A673 (cell line): ENCODE results near the gene HSDL2. TPM values are rescaled to one million over a fixed set of nuclear protein-coding genes. Genes with fewer than 3 reads are reported as not detected.

Experiments used
- BruUV-seq: library from RNA; stranded (reverse); fragments of 400-500 nt; replicated peaks from 2 replicates; lab custom pipeline; 2021; lab: Mats Ljungman, UMichigan
- CTCF ChIA-PET: fragments of 300-600 bp; sonication (Branson Sonifier 250); formaldehyde crosslinking; loops from one replicate; lab custom pipeline; 2022; ENCODE audit warnings: antibody characterized with exemption; lab: Charles Lee
- POLR2A ChIA-PET: fragments of 300-600 bp; sonication (Branson Sonifier 250); formaldehyde crosslinking; loops from one replicate; lab custom pipeline; 2022; ENCODE audit warnings: antibody characterized with exemption; ENCODE audit not compliant: low non-redundant PET; lab: Charles Lee
- DNase-seq: peaks from one replicate; pipeline ENCODE4 v3.0.0-alpha.2; 2015; ENCODE audit warnings: low spot score
- H3K27ac ChIP-seq: fragments of 200-600 bp; sonication (generic); 2 replicates; pipeline ENCODE4 v1.5.1; 2016; ENCODE audit warnings: mixed run types, low read depth, mild to moderate bottlenecking, mixed read lengths, antibody characterized with exemption, low read length; ENCODE audit not compliant: poor library complexity, severe bottlenecking
- H3K27me3 ChIP-seq: fragments of 200-600 bp; sonication (generic); replicated peaks from 2 replicates; pipeline ENCODE4 v1.6.1; 2017; ENCODE audit warnings: mixed run types, low read depth, mild to moderate bottlenecking, mixed read lengths, antibody characterized with exemption, low read length; ENCODE audit not compliant: insufficient read depth, poor library complexity
- H3K36me3 ChIP-seq: fragments of 200-600 bp; sonication (generic); 2 replicates; pipeline ENCODE4 v1.6.1; 2016; ENCODE audit warnings: mixed run types, mild to moderate bottlenecking, mixed read lengths, antibody characterized with exemption, low read length; ENCODE audit not compliant: insufficient read depth, poor library complexity, severe bottlenecking
- H3K4me1 ChIP-seq: fragments of 200-600 bp; sonication (generic); 2 replicates; pipeline ENCODE4 v1.6.1; 2017; ENCODE audit warnings: mixed run types, mild to moderate bottlenecking, mixed read lengths, antibody characterized with exemption, low read length; ENCODE audit not compliant: insufficient read depth, poor library complexity, severe bottlenecking
- H3K4me3 ChIP-seq: fragments of 200-600 bp; sonication (generic); 2 replicates; pipeline ENCODE4 v1.5.1; 2016; ENCODE audit warnings: low read depth, mixed run types, mild to moderate bottlenecking, mixed read lengths, low read length; ENCODE audit not compliant: poor library complexity, severe bottlenecking
- H3K9me3 ChIP-seq: fragments of 200-600 bp; sonication (generic); 2 replicates; pipeline ENCODE4 v1.6.1; 2016; ENCODE audit warnings: mixed run types, low read depth, mild to moderate bottlenecking, mixed read lengths, antibody characterized with exemption, low read length; ENCODE audit not compliant: poor library complexity, severe bottlenecking
- CTCF ChIP-seq: fragments of 300-800, 200-600 bp; sonication (generic); conservative IDR thresholded peaks from 2 replicates; pipeline ENCODE4 v1.5.1; 2017; ENCODE audit warnings: low read depth, mild to moderate bottlenecking, antibody characterized with exemption, low read length, moderate library complexity, mixed read lengths
- EZH2 ChIP-seq: fragments of 200-600 bp; sonication (generic); IDR thresholded peaks from 2 replicates; pipeline ENCODE4 v1.6.1; 2017; ENCODE audit warnings: borderline replicate concordance, low read depth, mild to moderate bottlenecking, mixed read lengths, antibody characterized with exemption, low read length; ENCODE audit not compliant: poor library complexity, severe bottlenecking
- intact Hi-C: fragments of 100-400 bp; cut with micrococcal nuclease; formaldehyde crosslinking; loops from one replicate; pipeline ENCODE4 v1.10.0; 2022; ENCODE audit not compliant: unreplicated experiment
- total RNA-seq: library from RNA; stranded (reverse); gene quantifications from 2 replicates; pipeline ENCODE4 v1.2.3, GENCODE V29; 2021

The HSDL2 gene
- total RNA-seq, 1 experiment from 2014 or later: 28.2 TPM

- no TSS peak for BruUV-seq
These were observed 94.1 kb downstream of the HSDL2 start for GRCh38 chr9:112473986-112474385.

GRCh38 chr9:112475318-112475717, 95.4 kb downstream of the HSDL2 start:
- POLR2A ChIA-PET: no interaction called here
- no peak for TF ChIP-seq CTCF
- TF ChIP-seq EZH2: no peak
- intact Hi-C loops: no loop called here

More at GRCh38 chr9:112473986-112474385, 94.1 kb downstream of the HSDL2 start:
- H3K36me3 ChIP-seq: no peaks in the 10 kb centered on the region
- H3K9me3 ChIP-seq: no peaks in the 10 kb centered on the region
- no peaks in the 10 kb centered on the region for H3K27me3 ChIP-seq
- DNase-seq: no peak
- POLR2A ChIA-PET: no interaction called here
- intact Hi-C loops: no loop called here
- TF ChIP-seq EZH2 (no peak), CTCF (no peak)
- no peak overlapping the region for H3K27ac ChIP-seq
- CTCF ChIA-PET: no interaction called here
- H3K4me3 ChIP-seq: no peak overlapping the region
- no peaks in the 10 kb centered on the region for H3K4me1 ChIP-seq

GRCh38 chr9:112477330-112477729, 97.4 kb downstream of the HSDL2 start:
- DNase-seq: no peak
- Histone ChIP-seq H3K27ac (no peak overlapping the region), H3K27me3 (no peaks in the 10 kb centered on the region), H3K36me3 (no peaks in the 10 kb centered on the region), H3K9me3 (no peaks in the 10 kb centered on the region), H3K4me3 (no peak overlapping the region), H3K4me1 (no peaks in the 10 kb centered on the region)
- no TSS peak for BruUV-seq
- POLR2A ChIA-PET: no interaction called here
- intact Hi-C loops: no loop called here
- TF ChIP-seq CTCF (no peak), EZH2 (no peak)
- CTCF ChIA-PET: no interaction called here

More at GRCh38 chr9:112475318-112475717, 95.4 kb downstream of the HSDL2 start:
- H3K36me3 ChIP-seq: no peaks in the 10 kb centered on the region
- DNase-seq: no peak
- H3K4me1 ChIP-seq: no peaks in the 10 kb centered on the region
- H3K4me3 ChIP-seq: no peak overlapping the region
- no peak overlapping the region for H3K27ac ChIP-seq
- H3K27me3 ChIP-seq: no peaks in the 10 kb centered on the region
- no TSS peak for BruUV-seq
- CTCF ChIA-PET: no interaction called here
- no peaks in the 10 kb centered on the region for H3K9me3 ChIP-seq
